ENCODE data around the gene FSTL4. TPM values are rescaled to one million over a fixed set of nuclear protein-coding genes. Genes with fewer than 3 reads are reported as not detected.

The FSTL4 gene
- total RNA-seq, 2 donors from 2014 or later = 4.4 to 5.5 TPM

DNA sequence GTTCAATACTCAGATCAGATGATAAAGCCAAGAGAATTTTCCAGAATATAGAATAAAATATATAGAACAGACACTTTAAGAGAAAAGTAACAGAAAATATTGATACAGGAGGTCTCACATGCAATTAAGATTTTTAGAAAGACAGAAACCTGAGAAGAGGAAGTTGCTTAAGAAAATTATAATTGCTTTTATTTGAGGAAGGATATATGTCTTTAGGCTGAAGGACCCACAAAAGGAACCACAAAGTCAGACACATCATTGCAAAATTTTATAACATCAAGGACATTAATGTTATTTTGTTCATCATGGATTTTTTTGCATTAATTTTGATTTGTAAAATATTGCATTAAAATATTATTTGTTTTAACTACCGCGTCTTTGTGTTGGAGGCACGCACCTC, 141.5 kb downstream of the FSTL4 start:
- H3K9me3 Mint-ChIP-seq = no peaks in the 10 kb centered on the region
- Histone ChIP-seq H3K9ac (ENCODE audit: extremely low read depth, low read length, poor library complexity, severe bottlenecking) (no peak overlapping the region), H3K4me3 (ENCODE audit: low read length) (no peak overlapping the region), H3K9me3 (ENCODE audit: control insufficient read depth, low read length) (no peaks in the 10 kb centered on the region), H3K36me3 (ENCODE audit: control insufficient read depth, insufficient read depth, low read length) (no peaks in the 10 kb centered on the region), H3K27ac (ENCODE audit: low read depth, low read length) (no peak overlapping the region), H3K27me3 (ENCODE audit: control insufficient read depth, insufficient read depth, low read length, poor library complexity, severe bottlenecking) (no peaks in the 10 kb centered on the region), H3K4me1 (ENCODE audit: control insufficient read depth, insufficient read depth, low read length) (no peaks in the 10 kb centered on the region)
- 100% methylated on average over 3 of the region's 3 CpGs for WGBS, 2 experiments (ENCODE audit: insufficient coverage in 1 of 2, insufficient read length in 1 of 2)
- TF ChIP-seq, protein P1, sequence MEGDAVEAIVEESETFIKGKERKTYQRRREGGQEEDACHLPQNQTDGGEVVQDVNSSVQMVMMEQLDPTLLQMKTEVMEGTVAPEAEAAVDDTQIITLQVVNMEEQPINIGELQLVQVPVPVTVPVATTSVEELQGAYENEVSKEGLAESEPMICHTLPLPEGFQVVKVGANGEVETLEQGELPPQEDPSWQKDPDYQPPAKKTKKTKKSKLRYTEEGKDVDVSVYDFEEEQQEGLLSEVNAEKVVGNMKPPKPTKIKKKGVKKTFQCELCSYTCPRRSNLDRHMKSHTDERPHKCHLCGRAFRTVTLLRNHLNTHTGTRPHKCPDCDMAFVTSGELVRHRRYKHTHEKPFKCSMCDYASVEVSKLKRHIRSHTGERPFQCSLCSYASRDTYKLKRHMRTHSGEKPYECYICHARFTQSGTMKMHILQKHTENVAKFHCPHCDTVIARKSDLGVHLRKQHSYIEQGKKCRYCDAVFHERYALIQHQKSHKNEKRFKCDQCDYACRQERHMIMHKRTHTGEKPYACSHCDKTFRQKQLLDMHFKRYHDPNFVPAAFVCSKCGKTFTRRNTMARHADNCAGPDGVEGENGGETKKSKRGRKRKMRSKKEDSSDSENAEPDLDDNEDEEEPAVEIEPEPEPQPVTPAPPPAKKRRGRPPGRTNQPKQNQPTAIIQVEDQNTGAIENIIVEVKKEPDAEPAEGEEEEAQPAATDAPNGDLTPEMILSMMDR (conservative IDR thresholded peaks at IDR 0.05) = no peak
- H3K4me3 Mint-ChIP-seq = no peak overlapping the region
- H3K4me1 Mint-ChIP-seq = peaks cover 22% of the 10 kb centered on the region
- no peaks in the 10 kb centered on the region for H3K36me3 Mint-ChIP-seq (ENCODE audit: low read depth)
- DNase-seq = no peak
- peaks cover 4% of the 10 kb centered on the region for H3K27me3 Mint-ChIP-seq (ENCODE audit: insufficient read depth)
- H3K27ac Mint-ChIP-seq = no peak overlapping the region

DNA sequence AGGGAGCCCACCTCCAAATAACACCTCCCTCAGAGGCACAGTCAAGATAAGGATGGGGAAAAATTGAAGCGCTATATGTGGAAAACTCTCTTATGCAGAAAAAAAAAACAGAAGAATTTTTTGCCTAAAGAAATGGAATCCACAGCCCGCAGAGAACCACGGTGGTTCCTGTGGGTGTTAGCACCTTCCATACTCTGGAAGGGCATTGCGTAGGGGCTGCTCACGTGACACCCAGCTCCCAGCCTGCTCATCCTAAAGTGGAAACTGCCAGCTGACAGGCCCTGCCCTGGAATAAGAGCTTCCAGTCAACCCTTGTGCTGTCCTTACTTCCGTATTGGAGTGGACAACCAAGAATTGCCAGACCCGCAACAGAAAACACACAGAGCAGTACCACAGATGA, 142.5 kb downstream of the FSTL4 start:
- H3K4me3 ChIP-seq (ENCODE audit: low read length) = no peak overlapping the region
- no peak for DNase-seq
- H3K36me3 Mint-ChIP-seq (ENCODE audit: low read depth) = no peaks in the 10 kb centered on the region
- no peaks in the 10 kb centered on the region for H3K27me3 Mint-ChIP-seq (ENCODE audit: insufficient read depth)
- TF ChIP-seq, protein P1 (conservative IDR thresholded peaks at IDR 0.05) = no peak
- no peaks in the 10 kb centered on the region for H3K9me3 ChIP-seq (ENCODE audit: control insufficient read depth, low read length)
- H3K27me3 ChIP-seq (ENCODE audit: control insufficient read depth, insufficient read depth, low read length, poor library complexity, severe bottlenecking) = no peaks in the 10 kb centered on the region
- H3K27ac Mint-ChIP-seq = no peak overlapping the region
- no peak overlapping the region for H3K4me3 Mint-ChIP-seq
- H3K27ac ChIP-seq (ENCODE audit: low read depth, low read length) = no peak overlapping the region
- H3K36me3 ChIP-seq (ENCODE audit: control insufficient read depth, insufficient read depth, low read length) = no peaks in the 10 kb centered on the region
- H3K9me3 Mint-ChIP-seq = no peaks in the 10 kb centered on the region
- H3K4me1 Mint-ChIP-seq = peaks cover 21% of the 10 kb centered on the region
- H3K9ac ChIP-seq (ENCODE audit: extremely low read depth, low read length, poor library complexity, severe bottlenecking) = no peak overlapping the region
- H3K4me1 ChIP-seq (ENCODE audit: control insufficient read depth, insufficient read depth, low read length) = no peaks in the 10 kb centered on the region
- WGBS, 2 experiments (ENCODE audit: insufficient coverage in 1 of 2, insufficient read length in 1 of 2) = 86 to 90% methylated on average over 4 to 7 of the region's 7 CpGs

DNA sequence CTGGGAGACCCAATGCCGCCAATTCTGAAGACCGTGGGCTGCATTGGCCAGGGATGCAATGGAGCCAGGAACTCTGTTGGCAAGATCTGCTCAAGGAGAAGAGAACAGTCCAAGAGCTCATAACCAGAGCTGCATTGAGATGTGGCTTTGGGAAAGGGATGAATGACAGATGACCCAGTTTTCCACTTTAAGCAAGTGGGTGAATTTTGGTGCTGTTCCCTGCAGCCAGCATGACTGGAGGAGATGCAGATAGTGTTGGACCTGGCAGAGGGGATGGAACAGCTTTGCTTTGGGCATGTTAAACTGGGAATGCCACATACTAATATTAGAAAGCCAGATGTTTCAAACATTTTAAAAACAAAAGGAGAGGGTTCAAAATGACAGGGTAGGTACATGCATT, 143.1 kb downstream of the FSTL4 start:
- no peak overlapping the region for H3K27ac Mint-ChIP-seq
- H3K9me3 Mint-ChIP-seq = no peaks in the 10 kb centered on the region
- TF ChIP-seq, protein P1 (conservative IDR thresholded peaks at IDR 0.05) = no peak
- no peak for DNase-seq
- no peak overlapping the region for H3K4me3 ChIP-seq (ENCODE audit: low read length)
- peaks cover 15% of the 10 kb centered on the region for H3K4me1 Mint-ChIP-seq
- H3K4me1 ChIP-seq (ENCODE audit: control insufficient read depth, insufficient read depth, low read length) = no peaks in the 10 kb centered on the region
- no peaks in the 10 kb centered on the region for H3K36me3 Mint-ChIP-seq (ENCODE audit: low read depth)
- H3K27me3 ChIP-seq (ENCODE audit: control insufficient read depth, insufficient read depth, low read length, poor library complexity, severe bottlenecking) = no peaks in the 10 kb centered on the region
- no peaks in the 10 kb centered on the region for H3K27me3 Mint-ChIP-seq (ENCODE audit: insufficient read depth)
- H3K9ac ChIP-seq (ENCODE audit: extremely low read depth, low read length, poor library complexity, severe bottlenecking) = no peak overlapping the region
- no peak overlapping the region for H3K27ac ChIP-seq (ENCODE audit: low read depth, low read length)
- no peak overlapping the region for H3K4me3 Mint-ChIP-seq
- no peaks in the 10 kb centered on the region for H3K9me3 ChIP-seq (ENCODE audit: control insufficient read depth, low read length)
- 90 to 92% methylated on average over 2 of the region's 2 CpGs for WGBS, 2 experiments (ENCODE audit: insufficient coverage in 1 of 2, insufficient read length in 1 of 2)
- H3K36me3 ChIP-seq (ENCODE audit: control insufficient read depth, insufficient read depth, low read length) = no peaks in the 10 kb centered on the region
